Stimulated activated CD8-positive, alpha-beta memory T cell treated with anti-CD3 and anti-CD28 coated beads, Interleukin-7, amount 100 ng/mL, for 4 hours (primary cell): ENCODE data around the gene P2RX5.

Source experiments
- DNase-seq, 2 donors: peaks; one replicate each; pipeline ENCODE4 v3.0.0-alpha.2; 2020; ENCODE audit warnings: low read depth in 2 of 2

The P2RX5 gene

DNA sequence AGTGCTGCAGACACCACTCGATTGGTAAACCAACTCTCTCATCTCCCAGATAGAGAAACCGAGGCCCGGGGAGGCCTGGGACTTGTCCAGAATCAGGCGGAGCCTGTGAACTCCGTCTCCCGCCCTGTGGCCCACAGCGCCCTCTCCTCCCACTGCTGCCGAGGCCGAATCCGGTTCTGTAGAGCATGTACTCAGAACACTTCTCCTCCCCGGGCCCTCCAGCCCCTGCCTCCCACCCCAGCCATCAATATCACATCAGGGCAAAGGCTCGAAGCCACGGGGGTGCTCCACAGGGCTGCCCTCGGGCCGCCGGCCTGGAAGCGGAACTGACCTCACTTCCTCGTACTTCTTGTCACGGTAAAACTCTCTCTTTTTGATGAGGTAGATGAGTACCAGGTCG lies 14.4 kb downstream of the P2RX5 start:
- no peak for DNase-seq

DNA sequence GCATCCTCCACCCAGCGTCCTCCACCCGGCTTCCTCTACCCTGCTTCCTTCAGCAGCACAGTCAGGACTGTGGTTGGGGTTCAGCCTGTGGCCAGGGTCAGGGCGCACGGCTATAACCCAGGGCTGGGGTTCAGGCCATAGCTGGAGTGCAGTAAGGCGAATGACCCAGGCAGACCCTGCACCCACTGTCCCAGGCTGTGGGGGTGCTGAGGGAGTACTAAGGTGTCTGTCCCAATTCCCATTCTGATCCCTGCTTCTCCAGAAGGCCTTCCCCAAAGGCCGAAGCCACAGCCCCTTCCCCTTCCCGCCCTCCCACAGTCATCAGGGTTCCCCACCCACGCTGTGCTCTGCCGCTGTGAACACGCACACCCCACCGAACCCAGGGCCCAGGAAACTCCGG lies 14.9 kb downstream of the P2RX5 start:
- DNase-seq = no peak

DNA sequence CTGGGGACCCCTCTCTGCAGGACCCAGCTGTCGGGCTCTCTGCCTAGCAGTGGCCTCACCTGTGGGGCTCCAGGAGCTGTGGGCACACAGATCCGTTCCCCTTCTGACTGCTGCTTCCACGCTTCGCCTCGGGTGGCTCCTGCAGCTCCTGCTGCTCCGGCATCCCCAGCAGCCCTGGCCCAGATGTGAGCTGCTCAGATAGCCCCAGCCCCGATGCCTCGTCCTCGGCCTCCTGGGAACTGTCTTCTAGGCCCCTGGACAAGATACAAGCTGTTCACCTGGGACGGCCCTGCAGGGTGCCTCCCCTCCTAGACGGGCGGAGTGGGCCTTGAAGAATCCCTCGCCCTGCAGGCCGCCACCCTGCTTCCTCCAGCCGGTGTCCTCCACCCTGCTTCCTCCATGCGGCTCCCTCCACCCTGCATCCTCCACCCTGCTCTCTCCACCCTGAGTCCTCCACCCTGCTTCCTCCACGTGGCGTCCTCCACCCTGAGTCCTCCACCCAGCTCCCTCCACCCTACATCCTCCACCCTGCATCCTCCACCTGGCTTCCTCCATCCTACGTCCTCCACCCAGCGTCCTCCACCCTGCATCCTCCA lies 16.3 kb downstream of the P2RX5 start:
- DNase-seq = no peak

DNA sequence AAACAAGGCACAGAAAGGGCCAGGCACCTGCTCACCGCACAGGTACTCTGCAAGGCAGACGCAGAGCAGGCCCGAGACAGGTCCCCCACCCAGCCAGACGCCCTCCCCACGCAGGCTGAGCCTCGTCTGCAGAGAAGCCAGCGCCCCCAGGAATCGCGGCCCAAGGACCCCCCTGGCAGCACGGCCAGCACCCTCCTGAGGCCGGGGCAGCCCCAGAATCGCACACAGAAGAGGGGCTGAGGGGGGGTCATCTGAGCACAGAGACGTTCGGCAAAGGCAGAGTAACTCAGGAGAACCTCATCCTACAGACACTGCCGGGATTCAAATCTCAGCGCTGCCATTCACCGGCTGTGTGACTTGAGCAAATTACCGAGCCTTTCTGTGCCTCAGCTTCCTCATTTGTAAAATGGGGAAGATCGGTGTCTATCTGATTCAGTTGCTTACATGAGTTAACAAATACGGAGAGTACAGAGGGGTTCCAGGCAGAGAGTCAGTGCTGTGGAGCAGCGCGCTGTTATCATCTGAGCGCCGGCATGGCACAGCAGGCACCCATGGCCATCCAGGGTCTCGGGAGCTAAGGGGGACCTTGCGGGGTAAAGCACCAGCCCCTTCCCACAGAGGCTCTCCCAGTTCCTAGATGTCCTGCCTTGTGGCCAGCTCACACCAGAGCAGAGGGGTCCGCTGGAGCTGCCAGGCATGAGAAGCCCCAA lies 17.0 kb downstream of the P2RX5 start:
- no peak for DNase-seq

DNA sequence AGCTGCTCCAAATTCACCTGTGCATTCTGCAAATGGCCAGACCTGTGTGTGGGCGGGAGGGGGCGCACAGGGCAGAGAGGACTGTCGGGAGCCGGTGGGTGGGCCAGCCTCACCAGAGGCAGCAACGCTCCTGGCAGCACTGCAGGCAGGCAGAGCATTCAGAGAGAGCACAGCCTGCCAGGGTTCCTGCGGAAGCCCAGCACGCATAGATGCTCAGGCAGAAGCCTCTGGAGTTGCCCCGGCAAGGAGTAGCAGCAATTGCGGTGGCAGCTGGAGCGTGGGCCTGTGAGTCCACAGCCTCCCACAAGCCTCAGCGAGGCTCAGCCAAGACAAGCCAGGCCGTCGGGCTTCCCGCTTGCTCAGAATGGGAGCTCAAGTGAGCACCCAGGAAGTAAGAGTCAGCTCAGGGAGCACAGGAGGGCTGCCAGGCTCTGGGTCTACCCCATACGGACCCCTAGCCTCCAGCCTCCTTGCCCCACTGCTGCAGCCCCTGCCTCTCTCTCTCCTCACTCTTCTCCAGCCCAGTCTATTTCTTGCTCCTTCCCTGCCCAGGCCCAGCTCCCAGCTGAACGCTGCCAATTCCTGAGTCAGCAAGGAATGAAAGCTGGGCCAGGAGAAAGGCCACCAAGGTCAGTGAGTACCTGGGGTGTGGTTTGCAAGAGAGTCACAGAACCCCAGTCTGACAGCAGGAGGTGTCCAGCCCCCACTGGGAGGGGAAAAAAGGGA lies 17.7 kb downstream of the P2RX5 start:
- no peak for DNase-seq

DNA sequence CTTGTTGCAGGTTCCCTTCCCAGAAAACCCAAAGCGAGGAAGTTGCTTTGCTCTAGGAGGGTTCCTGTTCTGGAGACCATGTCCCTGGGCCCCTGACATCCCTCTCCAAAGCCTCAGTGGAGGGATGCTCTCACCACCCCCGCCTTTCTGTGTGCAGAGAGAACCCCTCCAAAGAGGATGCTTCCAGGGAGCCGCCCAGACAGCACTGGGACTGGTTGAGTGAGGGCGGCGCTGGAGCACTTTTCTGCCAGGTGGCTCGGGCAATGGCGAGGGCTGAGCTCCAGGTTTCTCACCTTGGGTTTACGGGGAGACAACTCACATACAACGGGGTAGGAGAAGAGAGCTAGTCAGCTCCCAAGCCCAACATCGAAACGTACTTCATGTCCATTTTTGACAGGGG lies 20.1 kb downstream of the P2RX5 start:
- no peak for DNase-seq

DNA sequence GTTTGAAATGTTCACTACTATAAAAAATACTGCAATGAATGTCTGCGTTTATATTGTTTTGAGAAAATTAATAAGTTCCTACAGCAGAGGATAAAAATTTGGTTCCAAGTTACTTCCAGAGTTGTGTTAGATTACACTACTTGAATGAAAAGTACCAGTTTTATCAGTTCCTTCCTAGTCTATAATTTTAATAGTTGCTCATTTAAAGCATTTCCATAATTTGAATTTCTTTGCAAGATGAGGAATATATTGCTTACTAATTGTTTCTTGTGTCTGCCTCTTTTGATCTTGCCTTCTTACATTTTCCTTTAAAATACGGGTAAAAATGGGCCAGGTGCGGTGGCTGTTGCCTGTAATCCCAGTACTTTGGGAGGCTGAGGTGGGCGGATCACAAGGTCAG lies 23.4 kb downstream of the P2RX5 start:
- DNase-seq = no peak

DNA sequence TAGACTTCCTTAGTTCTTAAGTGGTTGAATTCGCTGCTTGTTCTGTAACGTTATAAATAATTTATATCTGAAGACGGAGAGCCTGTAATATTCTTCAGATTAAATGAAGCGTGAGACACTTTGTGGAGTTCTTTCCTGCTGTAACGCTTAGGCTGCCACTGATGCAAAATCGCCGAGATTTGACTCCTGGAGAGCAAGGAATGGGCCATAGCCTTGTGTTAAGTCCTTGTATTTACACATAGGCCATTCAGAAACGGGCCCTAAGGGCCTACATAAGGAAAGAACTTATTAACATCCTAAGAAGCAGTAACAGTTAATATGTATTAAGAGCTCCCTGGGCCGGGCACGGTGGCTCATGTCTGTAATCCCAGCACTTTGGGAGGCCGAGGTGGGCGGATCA lies 26.4 kb downstream of the P2RX5 start:
- DNase-seq = no peak

DNA sequence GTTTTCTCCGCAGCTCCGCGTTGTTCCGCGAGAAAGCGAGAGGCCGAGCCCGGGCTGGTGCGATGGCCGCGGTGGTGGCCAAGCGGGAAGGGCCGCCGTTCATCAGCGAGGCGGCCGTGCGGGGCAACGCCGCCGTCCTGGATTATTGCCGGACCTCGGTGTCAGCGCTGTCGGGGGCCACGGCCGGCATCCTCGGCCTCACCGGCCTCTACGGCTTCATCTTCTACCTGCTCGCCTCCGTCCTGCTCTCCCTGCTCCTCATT lies 26.9 kb downstream of the P2RX5 start:
- no peak for DNase-seq

DNA sequence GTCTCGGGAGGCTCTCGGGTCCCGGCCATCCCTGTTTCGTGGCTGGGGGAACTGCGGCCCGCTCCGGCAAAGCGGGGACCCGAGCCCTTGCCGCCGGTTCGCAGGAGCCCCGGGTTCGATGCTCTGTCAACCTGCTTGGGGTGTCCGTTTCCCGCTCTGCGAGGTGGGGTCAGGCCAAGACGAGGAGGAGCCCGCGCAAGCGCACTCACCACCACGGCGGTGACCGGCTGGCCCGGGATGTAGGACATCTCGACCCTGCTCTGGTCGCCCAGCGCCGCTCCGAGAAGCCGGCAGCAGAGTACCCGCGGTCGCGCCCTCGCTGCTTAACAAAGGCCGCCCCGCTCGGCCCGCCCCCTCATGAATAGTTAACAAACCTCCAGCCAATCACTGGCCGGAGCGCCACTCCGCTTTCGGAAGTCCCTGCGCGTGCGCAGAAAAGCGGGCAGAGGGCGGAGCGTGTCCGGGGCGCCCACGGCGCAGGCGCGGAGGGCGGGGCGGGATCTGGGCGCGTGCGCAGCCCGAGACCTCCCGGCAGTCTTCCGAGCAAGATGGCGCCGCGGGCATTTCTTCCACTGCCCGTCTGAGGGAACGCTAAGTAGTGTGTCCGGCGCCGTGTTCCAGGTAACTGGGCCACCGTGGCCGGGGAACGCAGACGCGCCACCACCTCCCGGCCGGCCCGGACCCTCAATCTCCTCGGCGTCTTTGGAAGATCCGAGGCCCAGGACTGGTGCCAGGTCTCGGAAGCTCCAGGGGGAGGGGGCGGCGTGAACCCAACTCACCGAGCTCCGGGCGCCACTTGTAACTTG lies 27.5 kb downstream of the P2RX5 start, which contains the start of the genes EMC6 and TAX1BP3:
TSS of gene EMC6 (plus strand) at position 534 of the 806 bp plus-strand sequence. CDS start 335 bp downstream, outside the sequence.
TSS of gene TAX1BP3 (minus strand) at position 300 of the 806 bp plus-strand sequence. CDS start at position 248, 52 bp downstream.
- peak; percentile 96 for DNase-seq

DNA sequence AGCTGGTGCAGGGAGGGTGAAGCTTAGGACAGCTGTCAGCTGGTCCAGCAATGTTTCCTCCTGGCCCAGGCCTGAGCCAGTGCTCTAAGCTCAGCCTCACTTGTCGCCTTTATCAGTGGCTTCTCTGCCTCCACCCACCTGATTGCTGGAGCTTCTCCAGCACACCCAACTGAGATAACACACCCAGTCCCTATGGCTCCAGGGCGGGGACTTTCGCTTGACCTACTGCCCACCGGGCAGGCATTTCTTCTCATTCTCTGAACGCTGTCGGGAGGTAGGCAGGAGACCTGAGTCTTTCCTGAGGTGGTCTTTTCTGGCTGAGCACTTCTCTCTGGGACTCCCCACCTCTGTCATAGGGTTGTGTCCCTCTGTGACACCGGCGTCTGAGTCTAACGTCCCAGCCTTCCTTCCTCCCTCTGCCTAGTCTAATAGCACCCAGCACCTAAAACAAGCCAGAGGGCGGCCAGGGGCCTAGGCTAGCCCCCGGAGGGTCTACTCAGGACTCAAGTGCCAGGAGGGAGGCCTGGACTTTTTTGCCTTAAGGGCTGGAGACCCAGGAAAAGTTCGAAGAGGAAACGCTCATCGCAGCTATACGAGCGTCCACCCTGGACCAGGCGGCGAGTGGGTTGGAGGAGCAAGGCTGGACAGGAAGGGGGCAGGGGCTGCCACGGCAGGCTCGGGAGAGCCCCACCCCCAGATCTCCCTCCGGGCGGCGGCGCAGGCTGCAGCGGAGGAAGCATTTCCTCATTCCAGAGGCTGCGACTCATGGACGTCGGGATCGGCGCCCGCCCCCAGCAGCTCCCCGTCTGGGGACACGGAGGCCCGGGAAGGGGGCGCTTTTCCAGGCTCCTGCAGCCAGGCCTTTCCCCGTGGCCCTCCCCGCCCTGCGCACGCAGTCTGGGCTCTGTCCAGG lies 28.3 kb downstream of the P2RX5 start:
- DNase-seq = no peak

DNA sequence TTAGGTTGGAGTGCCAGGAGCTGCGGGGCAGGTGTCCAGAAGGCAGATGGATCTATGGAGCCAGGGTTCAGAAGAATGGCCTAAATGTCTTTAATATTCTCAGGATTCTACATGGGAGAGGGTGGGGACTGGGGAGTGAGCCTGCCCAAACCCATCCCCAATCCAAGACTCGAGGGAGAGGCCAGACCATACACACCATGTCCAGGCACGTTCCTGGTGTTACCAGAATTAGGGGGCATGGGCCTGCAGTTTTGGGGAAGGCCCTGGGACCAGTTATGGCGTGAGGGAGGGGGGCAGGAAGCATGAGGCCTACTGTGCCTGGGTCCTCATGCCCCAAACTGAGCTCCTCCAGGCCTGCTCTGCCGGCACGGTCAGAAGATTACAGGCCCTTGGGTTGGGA lies 29.4 kb downstream of the P2RX5 start:
- DNase-seq = no peak

DNA sequence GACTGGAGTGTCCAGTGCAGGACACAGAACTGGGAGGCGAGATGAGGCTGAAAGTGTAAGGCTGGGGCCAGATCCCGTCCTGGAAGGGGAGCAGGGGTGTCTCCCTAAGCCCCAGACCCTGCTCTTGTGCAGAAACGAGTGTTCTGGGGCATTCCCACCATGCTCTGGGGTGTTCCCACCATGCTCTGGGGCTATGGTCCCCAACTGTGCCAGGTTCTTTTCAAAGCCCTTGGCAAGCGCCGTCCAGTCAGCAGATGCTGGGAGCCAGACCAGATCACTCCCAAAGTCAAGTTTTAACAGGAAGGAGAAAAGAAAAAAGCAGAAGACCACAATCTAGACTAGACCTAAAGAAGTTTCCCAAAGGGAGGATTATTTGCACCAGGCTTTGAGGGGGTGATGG lies 30.1 kb downstream of the P2RX5 start:
- no peak for DNase-seq

DNA sequence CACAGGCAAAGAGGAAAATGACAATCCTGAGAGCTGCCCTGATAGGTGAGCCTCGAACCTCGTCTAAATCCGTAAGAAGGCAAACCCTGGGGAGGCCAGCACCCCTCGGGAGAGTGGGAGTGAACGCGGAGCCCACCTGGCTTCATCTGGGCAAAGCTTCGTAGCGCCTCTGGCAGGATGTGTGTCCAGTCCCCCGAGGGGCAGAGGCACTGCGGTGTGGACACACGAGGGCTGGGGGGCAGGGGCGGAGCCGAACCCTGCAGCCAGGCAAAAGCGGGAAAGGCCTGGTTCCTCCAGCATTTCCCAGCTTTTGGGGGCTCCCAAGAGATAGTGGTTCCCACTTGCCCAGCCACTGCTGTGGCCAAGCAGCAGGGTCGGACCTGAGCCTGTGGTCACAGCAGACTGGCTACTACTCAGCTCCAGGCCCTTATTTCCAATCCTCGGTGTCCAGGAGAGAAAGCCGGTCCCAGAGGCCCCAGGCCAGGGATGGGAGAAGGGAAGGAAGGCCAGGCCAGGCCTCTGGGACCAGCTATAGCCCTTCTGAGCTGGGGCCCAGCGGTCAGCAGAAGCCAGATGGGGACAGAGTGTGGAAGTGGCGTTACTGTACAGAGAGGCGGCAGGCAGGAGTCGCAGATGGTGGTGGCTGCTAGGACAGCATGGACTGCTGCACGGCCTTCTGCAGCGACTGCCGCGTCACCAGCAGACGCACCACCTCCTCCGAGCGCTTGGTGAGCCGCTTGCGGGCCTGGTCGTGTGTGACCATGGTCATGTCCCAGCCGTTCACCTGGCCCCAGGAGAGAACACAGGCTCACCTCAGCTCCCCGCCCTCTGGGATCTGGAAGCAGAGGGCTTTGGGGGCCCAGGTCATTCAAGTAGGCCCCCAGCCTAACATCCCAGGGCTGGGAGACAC lies 32.6 kb downstream of the P2RX5 start:
- no peak for DNase-seq

DNA sequence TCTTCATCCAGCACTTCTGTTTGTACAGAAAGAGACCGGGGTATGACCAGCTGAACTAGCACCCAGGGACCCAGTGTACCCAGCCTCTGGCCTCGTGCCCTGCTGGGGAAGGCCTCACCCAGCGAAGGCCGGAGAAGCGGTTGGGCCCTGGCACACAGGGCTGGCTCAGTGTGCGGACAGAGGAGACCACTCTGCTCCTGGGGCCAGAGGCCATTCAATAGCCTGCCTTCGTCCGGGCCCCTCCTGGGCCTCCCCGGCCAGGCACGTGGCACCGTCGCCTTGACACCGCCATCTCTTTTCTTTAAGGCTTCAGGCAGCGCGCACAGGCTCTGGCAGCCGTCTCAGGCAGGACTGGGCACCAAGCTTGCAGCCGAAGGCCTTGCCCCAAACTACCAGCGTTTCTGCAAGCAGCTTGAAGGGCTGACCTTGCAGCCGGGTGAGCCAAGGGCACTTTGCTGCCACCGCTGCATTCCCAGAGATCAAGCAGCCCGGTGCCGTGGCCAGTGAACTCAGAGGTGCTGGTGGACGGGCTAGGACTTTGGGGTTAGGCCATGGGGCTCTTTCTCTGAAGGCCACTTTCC lies 35.6 kb downstream of the P2RX5 start:
- no peak for DNase-seq

DNA sequence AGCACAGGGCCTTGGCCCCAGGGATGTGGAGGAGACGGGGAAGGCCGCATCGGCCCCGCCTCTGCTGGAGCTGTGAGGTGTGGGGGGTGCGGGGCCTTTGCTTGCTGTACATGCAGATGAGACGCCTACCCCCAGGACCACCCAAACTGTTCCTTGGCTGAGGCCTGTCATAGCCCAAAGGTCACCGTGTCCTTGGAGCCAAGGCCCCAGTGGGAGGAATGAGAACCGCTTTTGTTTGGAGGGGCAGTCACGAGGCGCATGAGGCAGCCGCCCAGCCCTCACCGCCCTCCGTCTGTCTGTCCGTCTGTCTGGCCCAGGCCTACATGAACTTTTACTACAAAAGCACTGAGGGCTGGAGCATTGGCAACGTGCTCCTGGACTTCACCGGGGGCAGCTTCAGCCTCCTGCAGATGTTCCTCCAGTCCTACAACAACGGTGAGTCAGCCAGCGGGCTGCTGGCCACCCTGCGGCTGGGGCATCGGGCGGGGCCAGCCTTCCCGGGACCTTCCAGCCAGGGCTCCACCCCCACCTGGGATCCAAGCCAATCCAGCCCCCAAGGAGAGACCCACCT lies 36.3 kb downstream of the P2RX5 start:
- DNase-seq = no peak

DNA sequence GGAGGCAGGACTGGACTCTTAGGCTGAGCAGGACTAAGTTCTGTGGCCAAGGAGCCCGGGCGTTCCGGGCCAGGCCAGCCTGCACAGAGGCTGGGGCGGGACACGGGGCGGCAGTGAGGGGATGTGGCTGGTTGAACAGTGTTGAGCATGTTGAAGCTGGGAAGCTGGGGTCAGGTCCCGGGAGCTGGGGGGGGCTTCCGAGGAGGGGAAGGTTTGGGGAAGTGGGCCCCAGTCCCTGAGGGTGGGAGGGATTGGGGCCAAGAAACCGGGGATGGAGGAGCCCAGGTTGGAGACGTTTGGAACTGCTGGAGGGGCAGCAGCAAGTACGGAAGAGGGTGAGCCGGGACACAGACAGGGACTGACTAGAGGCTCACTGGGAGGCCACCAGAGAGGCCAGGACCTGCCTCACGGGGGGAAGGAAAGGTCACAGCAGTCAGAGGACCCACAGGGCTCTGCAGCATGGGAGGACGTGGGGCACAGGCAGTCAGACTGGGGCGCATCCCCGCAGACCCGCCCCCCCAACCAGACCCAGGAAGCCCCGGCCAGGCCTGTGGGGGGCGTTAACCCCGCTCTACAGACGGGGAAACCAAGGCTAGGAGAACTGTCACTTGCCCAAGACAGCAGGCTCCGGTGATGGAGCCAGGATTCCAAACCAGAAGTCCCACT lies 37.0 kb downstream of the P2RX5 start:
- DNase-seq = no peak

DNA sequence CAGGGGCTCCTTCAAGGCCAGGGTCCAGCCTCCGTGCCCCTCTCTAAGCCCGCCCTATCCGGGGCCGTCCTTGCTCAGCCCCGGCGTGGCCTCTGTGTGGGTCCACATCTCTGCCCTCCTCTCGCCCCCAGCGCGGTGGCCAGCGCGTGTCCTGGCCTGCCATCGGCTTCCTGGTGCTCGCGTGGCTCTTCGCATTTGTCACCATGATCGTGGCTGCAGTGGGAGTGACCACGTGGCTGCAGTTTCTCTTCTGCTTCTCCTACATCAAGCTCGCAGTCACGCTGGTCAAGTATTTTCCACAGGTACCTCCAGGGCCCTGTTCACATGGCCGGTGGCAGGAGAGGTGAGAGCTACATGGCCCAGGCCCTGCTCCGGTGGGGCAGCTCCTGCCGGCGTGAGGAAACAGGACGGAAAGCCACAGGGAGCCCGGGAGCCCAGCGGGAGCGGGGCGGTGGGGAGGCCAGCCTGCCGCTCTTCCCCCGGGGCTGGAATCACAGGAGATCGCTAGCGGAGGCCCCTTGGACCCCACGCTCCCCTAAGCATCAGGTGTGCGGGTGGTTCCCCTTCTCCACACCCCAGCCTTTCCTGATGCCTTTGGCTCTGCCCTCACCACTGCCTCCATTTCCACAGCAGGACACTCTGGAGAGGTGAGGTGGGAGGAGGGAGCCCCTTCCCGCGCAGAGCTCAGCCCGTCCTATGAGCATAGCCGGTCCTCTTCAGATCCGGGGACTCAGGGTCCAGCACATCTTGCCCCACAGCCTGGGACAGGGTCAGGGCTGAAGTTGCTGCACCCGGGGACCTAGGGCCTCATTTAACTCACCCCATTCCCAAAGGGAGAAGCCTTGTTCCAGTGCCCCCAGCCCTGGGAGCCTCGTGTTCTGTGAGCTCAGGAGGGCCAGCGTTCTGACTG lies 37.8 kb downstream of the P2RX5 start:
- DNase-seq = no peak
